GM18909 (cell line): ENCODE data around the gene SORL1.

Experiments used
- ATAC-seq: cut with Tn5 transposase; IDR thresholded peaks from one replicate; pipeline ENCODE4 v1.9.1; 2021; ENCODE audit warnings: mild to moderate bottlenecking; ENCODE audit not compliant: unreplicated experiment, poor library complexity

Gene SORL1

GRCh38 chr11:121427400-121427744 lies 24.7 kb upstream of the SORL1 start:
- ATAC-seq, result no peak

GRCh38 chr11:121429556-121429955 lies 22.6 kb upstream of the SORL1 start:
- ATAC-seq, result no peak

GRCh38 chr11:121431820-121432526 lies 20.1 kb upstream of the SORL1 start:
- ATAC-seq, result no peak

DNA sequence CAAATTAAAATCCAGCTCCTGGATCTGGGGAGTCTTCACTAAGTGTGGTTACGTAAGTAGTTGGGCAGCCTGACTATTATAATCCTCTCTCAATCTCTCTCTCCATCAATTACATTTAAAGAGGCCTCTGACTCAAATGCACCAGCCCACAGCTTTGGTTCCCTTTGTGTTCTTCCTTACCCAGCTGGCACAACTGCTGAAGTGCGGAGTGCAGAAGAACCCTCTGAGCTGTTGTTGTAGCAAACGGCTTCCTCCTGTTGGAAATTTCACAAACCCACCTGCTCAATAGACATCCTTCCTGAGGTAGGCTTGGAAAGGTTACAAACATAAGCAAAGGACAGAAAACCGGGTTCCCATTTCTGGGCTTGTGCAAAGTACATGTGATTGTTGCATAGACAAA lies 17.0 kb upstream of the SORL1 start:
- ATAC-seq, result no peak

GRCh38 chr11:121435551-121436511 lies 16.3 kb upstream of the SORL1 start:
- no peak for ATAC-seq

DNA sequence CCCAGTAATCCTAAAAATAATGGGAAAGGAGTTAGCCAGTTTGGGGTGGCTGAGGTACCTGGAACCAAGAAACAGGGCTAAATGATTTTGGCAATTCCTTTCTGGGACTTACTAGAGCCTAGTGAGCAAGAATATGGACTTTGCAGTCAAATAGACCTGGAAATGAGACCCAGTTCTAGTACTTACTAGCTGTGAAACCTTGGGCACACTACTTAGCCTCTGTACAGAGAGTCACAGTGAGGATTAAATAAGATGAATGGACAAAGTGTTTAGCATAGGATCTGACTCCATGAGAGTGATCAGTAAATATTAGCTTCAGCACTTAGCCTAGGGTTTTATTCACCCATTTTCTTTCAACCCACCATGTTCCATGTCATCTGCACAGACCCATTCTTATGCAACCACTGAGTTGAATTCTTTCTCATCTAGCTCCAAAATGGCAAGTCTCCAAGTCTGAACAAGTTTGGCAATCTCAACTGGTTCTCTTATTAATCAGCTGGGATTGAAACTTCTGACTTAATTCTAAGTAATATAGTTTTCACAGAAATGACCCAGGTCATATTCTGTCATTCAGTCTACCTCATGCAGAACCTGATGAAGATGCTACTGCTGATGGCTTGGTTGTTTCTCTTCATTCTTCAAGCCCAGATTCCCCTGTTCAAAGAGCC lies 15.0 kb upstream of the SORL1 start:
- ATAC-seq, result no peak

- no peak for ATAC-seq
Observed at GRCh38 chr11:121437686-121438078, 14.4 kb upstream of the SORL1 start.

GRCh38 chr11:121439337-121439736 lies 12.8 kb upstream of the SORL1 start:
- ATAC-seq, result no peak

DNA sequence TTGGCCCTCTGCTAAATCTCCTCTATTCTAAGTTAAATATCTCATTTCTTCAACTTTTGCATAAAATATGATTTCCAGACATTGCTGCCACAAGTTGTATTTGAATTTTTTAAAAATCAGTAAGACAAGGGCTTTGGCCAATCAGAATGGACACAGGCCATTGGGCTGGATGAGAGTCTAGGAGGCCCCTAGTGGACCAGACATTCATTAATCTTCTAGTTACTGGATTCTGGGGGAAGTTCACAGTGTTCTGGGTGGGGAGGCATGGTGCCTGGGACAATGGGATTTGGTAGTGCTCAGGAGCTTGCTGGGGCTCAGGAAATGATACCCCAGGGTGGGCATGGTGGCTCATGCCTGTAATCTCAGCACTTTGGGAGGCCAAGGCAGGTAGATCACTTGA lies 12.4 kb upstream of the SORL1 start:
- no peak for ATAC-seq

GRCh38 chr11:121441521-121441920 lies 10.6 kb upstream of the SORL1 start:
- ATAC-seq, result no peak

GRCh38 chr11:121443688-121444275 lies 8.3 kb upstream of the SORL1 start:
- ATAC-seq, result no peak

- ATAC-seq, result no peak
Observed at GRCh38 chr11:121444526-121444925, 7.6 kb upstream of the SORL1 start.

GRCh38 chr11:121445071-121445768 lies 6.9 kb upstream of the SORL1 start:
- ATAC-seq, result peak; percentile 15

GRCh38 chr11:121446752-121447156 lies 5.4 kb upstream of the SORL1 start:
- no peak for ATAC-seq

DNA sequence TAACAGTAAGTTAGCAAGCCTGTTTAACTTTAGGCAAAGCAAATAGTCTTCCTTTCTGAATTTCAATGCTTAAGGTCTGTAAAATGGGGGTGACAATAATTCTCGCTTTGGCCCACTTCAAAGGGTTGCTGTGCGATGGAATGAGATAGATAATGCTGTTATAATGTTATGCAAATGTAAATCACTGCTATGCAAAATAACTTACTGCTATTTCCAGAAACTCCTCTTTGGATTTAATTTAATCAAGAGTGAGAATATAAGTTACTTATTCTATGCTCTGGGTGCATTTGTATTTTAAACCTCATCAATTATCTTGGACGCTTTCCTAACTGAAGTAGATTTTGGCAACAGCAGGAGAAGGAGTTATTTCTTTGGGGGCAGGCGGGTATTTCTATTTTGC lies 4.1 kb upstream of the SORL1 start:
- ATAC-seq, result no peak

- ATAC-seq, result no peak
Observed at GRCh38 chr11:121448431-121448941, 3.6 kb upstream of the SORL1 start.

DNA sequence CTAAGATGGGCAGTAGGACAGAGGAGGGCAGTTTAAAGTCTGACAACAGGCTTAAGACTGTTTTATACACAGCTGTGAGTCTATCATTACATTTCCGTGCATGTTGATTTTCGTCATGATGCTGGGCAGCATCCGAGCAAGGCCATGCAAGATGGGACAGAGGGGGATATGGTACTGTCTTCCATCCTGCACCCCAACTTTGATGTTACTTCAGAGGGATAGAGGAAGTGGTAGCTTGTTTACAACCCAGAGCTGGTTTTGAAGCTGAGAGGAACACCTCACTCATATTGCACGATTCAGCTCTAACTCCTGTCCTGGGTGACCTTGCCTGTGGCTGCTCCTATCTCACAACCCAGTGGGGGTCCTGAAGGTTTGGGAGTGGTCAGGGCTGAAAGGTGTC lies 3.0 kb upstream of the SORL1 start:
- ATAC-seq, result no peak

GRCh38 chr11:121449626-121450025 lies 2.5 kb upstream of the SORL1 start:
- ATAC-seq, result no peak

DNA sequence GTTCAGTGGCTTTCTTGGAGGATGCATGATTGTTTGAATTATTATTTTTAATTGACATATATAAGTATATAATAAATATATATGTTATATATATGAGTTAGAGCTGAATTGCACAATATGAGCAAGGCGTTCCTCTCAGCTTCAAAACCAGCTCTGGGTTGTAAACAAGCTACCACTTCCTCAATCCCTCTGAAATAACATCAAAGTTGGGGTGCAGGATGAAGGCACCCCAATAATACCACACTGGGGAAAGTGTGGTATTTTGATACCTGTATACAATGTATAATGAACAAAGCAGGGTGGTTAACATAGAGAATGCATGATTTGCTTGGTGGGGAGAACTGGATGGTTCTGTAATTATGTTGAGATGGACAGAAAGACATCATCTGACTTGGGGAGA lies 1.7 kb upstream of the SORL1 start:
- no peak for ATAC-seq
